ENCODE data around the gene EIF4G2.

DNA sequence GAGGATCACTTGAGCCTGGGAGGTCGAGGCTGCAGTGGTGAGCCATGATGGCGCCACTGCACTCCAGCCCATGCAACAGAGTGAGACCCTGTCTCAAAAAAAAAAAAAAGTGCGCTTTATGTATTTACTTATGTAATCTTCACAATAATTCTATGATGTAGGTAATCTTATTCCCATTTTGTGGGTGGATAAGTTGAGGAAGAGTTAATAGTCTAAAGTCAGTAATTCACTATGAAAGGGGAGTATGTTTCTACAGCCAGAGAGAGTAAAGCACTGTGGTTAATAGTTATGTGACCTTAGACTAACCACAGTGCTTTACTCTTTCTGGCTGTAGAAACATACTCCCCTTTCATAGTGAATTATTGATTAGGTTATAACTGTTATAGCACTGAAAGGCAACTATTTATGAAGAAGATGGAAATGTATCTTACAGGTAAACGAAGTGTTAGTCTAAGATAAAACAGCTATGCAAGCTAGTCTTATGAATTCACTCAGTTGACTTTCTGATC, 45.8 kb downstream of the EIF4G2 start:
- no peak for TF ChIP-seq RAD21 (conservative IDR thresholded peaks at IDR 0.05)
- no peak for TF ChIP-seq CTCF (IDR thresholded peaks at IDR 0.05; ENCODE audit: poor library complexity, severe bottlenecking)
- no peak for TF ChIP-seq MXI1 (conservative IDR thresholded peaks at IDR 0.05; ENCODE audit: poor library complexity, severe bottlenecking)
- no peak for TF ChIP-seq EZH2 (IDR thresholded peaks at IDR 0.05; ENCODE audit: borderline replicate concordance, insufficient read depth, low read length, poor library complexity, severe bottlenecking)
- no peak for TF ChIP-seq TAF1 (IDR thresholded peaks at IDR 0.05; ENCODE audit: low read depth)
